Measurements from ENCODE around the gene NIPAL3.
A peak's percentile ranks its signal among the peaks of the same experiment; 100 is the strongest.

NIPAL3 gene
- 35.6 to 107 (median 77.9) reads per million in 9 experiments for total RNA-seq

- Mint-ChIP-seq H3K4me1 (ENCODE audit: low read depth in 2 of 2) (peaks cover 38 to 44% of the 10 kb centered on the region in 2 donors), H3K36me3 (ENCODE audit: insufficient read depth) (peaks cover 33% of the 10 kb centered on the region), H3K9me3 (no peaks in the 10 kb centered on the region), H3K4me3 (peak within 1 kb of the TSS; percentile 97 to 98), H3K27me3 (no peaks in the 10 kb centered on the region), H3K27ac (peak within 1 kb of the TSS; percentile 80)
- peak; percentile 94 to 95 (median 95) for DNase-seq
- peak; percentile 94 for ATAC-seq (replicated peaks)
These were observed at the start of gene NIPAL3 for GRCh38 chr1:24415334-24415909. Gene NIPAL3, plus strand, starts transcription at chr1:24415802. Its CDS starts 3,746 bp downstream, at chr1:24419548.

- H3K36me3 Mint-ChIP-seq (ENCODE audit: insufficient read depth) = no peaks in the 10 kb centered on the region
- H3K27ac Mint-ChIP-seq = no peak overlapping the region
- DNase-seq = no peak
- no peaks in the 10 kb centered on the region for H3K9me3 Mint-ChIP-seq
- no peak overlapping the region for H3K4me3 Mint-ChIP-seq
- peaks cover 0 to 2% of the 10 kb centered on the region in 2 donors for H3K4me1 Mint-ChIP-seq (ENCODE audit: low read depth in 2 of 2)
- no peak for ATAC-seq (replicated peaks)
- no peaks in the 10 kb centered on the region for H3K27me3 Mint-ChIP-seq
These were observed 48.9 kb upstream of the NIPAL3 start for GRCh38 chr1:24366707-24367106.

DNA sequence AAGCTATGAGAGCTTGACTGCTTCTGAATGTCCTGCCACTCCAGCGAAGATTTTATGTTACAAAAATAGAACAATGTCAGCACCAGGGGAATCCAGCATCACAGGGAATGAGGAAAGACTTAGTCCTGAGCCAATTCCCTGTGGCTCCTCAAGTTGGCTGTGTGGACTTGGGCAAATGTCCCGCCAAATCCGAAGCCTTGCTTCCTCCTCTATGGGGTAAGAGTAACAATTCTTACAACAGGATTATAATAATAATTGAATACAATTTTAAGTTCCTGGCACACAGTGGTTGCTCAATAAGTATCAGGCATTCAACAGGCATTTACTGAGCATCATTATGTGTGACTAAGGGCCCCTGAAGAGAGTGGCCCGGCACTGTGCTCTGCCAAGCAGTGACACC lies 46.4 kb upstream of the NIPAL3 start:
- no peak overlapping the region for H3K4me3 Mint-ChIP-seq
- no peaks in the 10 kb centered on the region for H3K36me3 Mint-ChIP-seq (ENCODE audit: insufficient read depth)
- ATAC-seq (replicated peaks) = no peak

DNA sequence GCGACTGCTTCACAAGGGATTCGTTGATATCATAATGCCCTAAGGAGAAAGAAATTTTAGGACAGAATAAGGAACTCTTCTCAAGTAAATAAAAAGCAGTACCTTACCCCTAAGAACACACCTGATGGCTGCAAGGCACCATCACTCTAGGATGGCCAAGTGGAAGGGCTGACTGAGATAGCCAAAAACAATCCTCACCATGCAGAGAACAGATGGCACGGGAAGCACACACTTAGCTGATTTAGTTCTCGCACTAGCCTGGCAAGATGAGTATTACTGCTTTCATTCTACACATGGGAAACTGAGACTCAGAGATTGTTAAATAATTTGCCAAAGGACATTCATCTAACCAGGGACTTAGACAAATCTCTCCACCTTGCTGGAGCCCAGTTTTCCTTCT lies 45.8 kb upstream of the NIPAL3 start:
- ATAC-seq (replicated peaks) (no peak), DNase-seq (no peak)
- Mint-ChIP-seq H3K27me3 (no peaks in the 10 kb centered on the region), H3K9me3 (no peaks in the 10 kb centered on the region), H3K36me3 (ENCODE audit: insufficient read depth) (no peaks in the 10 kb centered on the region), H3K4me3 (no peak overlapping the region), H3K4me1 (ENCODE audit: low read depth in 2 of 2) (peaks cover 0 to 4% of the 10 kb centered on the region in 2 donors), H3K27ac (no peak overlapping the region)

More for the DNA sequence above, 46.4 kb upstream of the NIPAL3 start:
- no peaks in the 10 kb centered on the region for H3K27me3 Mint-ChIP-seq
- H3K4me1 Mint-ChIP-seq (ENCODE audit: low read depth in 2 of 2) = peaks cover 0 to 4% of the 10 kb centered on the region in 2 donors
- DNase-seq = no peak
- H3K27ac Mint-ChIP-seq = no peak overlapping the region
- no peaks in the 10 kb centered on the region for H3K9me3 Mint-ChIP-seq

- H3K4me1 Mint-ChIP-seq (ENCODE audit: low read depth in 2 of 2) = peaks cover 0 to 2% of the 10 kb centered on the region in 2 donors
These were observed 42.6 kb upstream of the NIPAL3 start for GRCh38 chr1:24373044-24373443.

GRCh38 chr1:24373710-24374109 lies 41.9 kb upstream of the NIPAL3 start:
- H3K4me1 Mint-ChIP-seq (ENCODE audit: low read depth in 2 of 2) = peaks cover 0 to 2% of the 10 kb centered on the region in 2 donors
- H3K27me3 Mint-ChIP-seq = no peaks in the 10 kb centered on the region
- H3K4me3 Mint-ChIP-seq = no peak overlapping the region
- no peak for DNase-seq
- ATAC-seq (replicated peaks) = no peak
- no peaks in the 10 kb centered on the region for H3K36me3 Mint-ChIP-seq (ENCODE audit: insufficient read depth)
- peak overlapping the region in 1 of 2 donors; percentile 39 for H3K27ac Mint-ChIP-seq
- no peaks in the 10 kb centered on the region for H3K9me3 Mint-ChIP-seq

More at GRCh38 chr1:24373044-24373443, 42.6 kb upstream of the NIPAL3 start:
- Mint-ChIP-seq H3K36me3 (ENCODE audit: insufficient read depth) (no peaks in the 10 kb centered on the region), H3K27me3 (no peaks in the 10 kb centered on the region), H3K27ac (peak overlapping the region in 1 of 2 donors; percentile 39), H3K9me3 (no peaks in the 10 kb centered on the region), H3K4me3 (no peak overlapping the region)
- ATAC-seq (replicated peaks) = peak; percentile 54
- DNase-seq = no peak

- DNase-seq (no peak), ATAC-seq (replicated peaks) (no peak)
- Mint-ChIP-seq H3K36me3 (ENCODE audit: insufficient read depth) (peaks cover under 1% of the 10 kb centered on the region), H3K27me3 (no peaks in the 10 kb centered on the region), H3K27ac (peak overlapping the region in 1 of 2 donors; percentile 1), H3K4me1 (ENCODE audit: low read depth in 2 of 2) (peaks cover 0 to 2% of the 10 kb centered on the region in 2 donors), H3K4me3 (no peak overlapping the region), H3K9me3 (no peaks in the 10 kb centered on the region)
These were observed 40.5 kb upstream of the NIPAL3 start for GRCh38 chr1:24374891-24375786.

DNA sequence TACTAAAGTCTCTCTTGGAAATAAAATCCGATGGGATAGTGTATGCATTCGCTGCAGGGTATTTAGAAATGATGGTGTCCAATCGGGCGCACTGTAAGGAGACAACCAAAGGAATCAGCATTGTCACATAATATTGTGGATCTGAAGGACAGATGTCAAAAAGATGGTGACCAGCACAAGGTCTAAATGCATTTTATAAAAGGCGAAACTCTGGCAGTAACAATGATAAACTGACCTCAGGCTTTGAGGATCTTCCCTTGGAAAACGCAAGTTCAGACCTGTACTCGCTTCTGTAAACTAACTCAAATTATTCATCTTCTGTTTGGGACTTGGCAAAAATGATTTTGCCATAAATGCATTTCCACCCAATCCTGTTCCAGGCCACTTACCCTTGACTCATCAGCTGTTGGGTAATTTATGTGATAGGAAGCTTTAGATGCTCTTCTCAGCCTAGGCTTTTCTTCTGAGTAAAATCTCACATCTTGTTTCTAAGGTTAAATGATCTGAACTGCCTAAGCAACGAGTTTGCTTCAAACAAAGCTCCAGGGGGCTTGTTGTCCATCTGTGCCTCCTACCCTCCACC lies 35.8 kb upstream of the NIPAL3 start:
- Mint-ChIP-seq H3K4me1 (ENCODE audit: low read depth in 2 of 2) (peaks cover 0 to 7% of the 10 kb centered on the region in 2 donors), H3K4me3 (no peak overlapping the region), H3K36me3 (ENCODE audit: insufficient read depth) (peaks cover 5% of the 10 kb centered on the region), H3K27me3 (no peaks in the 10 kb centered on the region), H3K27ac (peak overlapping the region in 1 of 2 donors; percentile 24), H3K9me3 (no peaks in the 10 kb centered on the region)
- no peak for ATAC-seq (replicated peaks)
- no peak for DNase-seq

GRCh38 chr1:24380508-24380907 lies 35.1 kb upstream of the NIPAL3 start:
- no peak overlapping the region for H3K4me3 Mint-ChIP-seq
- peak overlapping the region in 1 of 2 donors; percentile 24 for H3K27ac Mint-ChIP-seq
- no peak for DNase-seq
- ATAC-seq (replicated peaks) = no peak
- no peaks in the 10 kb centered on the region for H3K27me3 Mint-ChIP-seq
- H3K36me3 Mint-ChIP-seq (ENCODE audit: insufficient read depth) = peaks cover 5% of the 10 kb centered on the region
- no peaks in the 10 kb centered on the region for H3K9me3 Mint-ChIP-seq
- H3K4me1 Mint-ChIP-seq (ENCODE audit: low read depth in 2 of 2) = peaks cover 4 to 12% of the 10 kb centered on the region in 2 donors

DNA sequence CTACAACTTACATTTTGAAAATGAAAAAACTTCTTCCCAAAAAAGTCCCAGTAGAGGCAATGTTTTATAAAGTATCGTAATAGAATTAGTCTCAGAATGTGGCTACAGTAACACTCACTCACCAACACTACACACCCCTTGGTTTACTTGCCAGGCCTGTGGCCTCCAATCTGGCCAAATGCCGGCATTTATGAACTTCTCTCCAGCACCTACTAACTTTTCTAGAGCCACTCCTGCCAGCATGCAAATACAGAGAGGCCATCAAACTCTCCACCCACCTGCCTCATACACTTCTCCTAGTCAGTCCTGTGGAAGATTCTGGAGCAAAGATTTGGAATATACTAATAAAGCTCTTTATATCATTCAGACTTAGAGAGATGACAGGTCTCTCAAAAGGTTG lies 34.3 kb upstream of the NIPAL3 start:
- H3K27ac Mint-ChIP-seq = no peak overlapping the region
- DNase-seq = no peak
- H3K27me3 Mint-ChIP-seq = no peaks in the 10 kb centered on the region
- peaks cover 5% of the 10 kb centered on the region for H3K36me3 Mint-ChIP-seq (ENCODE audit: insufficient read depth)
- no peak for ATAC-seq (replicated peaks)
- H3K4me3 Mint-ChIP-seq = no peak overlapping the region
- H3K9me3 Mint-ChIP-seq = no peaks in the 10 kb centered on the region
- H3K4me1 Mint-ChIP-seq (ENCODE audit: low read depth in 2 of 2) = peaks cover 4 to 17% of the 10 kb centered on the region in 2 donors

GRCh38 chr1:24382165-24382577 lies 33.4 kb upstream of the NIPAL3 start:
- peaks cover 4 to 23% of the 10 kb centered on the region in 2 donors for H3K4me1 Mint-ChIP-seq (ENCODE audit: low read depth in 2 of 2)
- H3K36me3 Mint-ChIP-seq (ENCODE audit: insufficient read depth) = peaks cover 5% of the 10 kb centered on the region
- no peaks in the 10 kb centered on the region for H3K9me3 Mint-ChIP-seq
- no peak overlapping the region for H3K4me3 Mint-ChIP-seq
- DNase-seq = no peak
- ATAC-seq (replicated peaks) = no peak
- H3K27me3 Mint-ChIP-seq = no peaks in the 10 kb centered on the region
- no peak overlapping the region for H3K27ac Mint-ChIP-seq

- H3K27ac Mint-ChIP-seq = peak overlapping the region in 1 of 2 donors; percentile 89
- no peak overlapping the region for H3K4me3 Mint-ChIP-seq
- DNase-seq = no peak
- no peaks in the 10 kb centered on the region for H3K9me3 Mint-ChIP-seq
- H3K36me3 Mint-ChIP-seq (ENCODE audit: insufficient read depth) = peaks cover 5% of the 10 kb centered on the region
- H3K27me3 Mint-ChIP-seq = no peaks in the 10 kb centered on the region
- H3K4me1 Mint-ChIP-seq (ENCODE audit: low read depth in 2 of 2) = peaks cover 4 to 23% of the 10 kb centered on the region in 2 donors
- no peak for ATAC-seq (replicated peaks)
These were observed 32.1 kb upstream of the NIPAL3 start for GRCh38 chr1:24383381-24383940.

Measured in effector memory CD8-positive, alpha-beta T cell (primary cell).